Thoracic aorta (tissue), 2 donors: ENCODE measurements around the gene RHEX. TPM values are rescaled to one million over a fixed set of nuclear protein-coding genes. Genes with fewer than 3 reads are reported as not detected.

ENCODE experiments used
- ATAC-seq: fragments of 150-250 bp; one replicate; pipeline ENCODE4 v1.8.0; 2017; ENCODE audit warnings: low read depth; ENCODE audit not compliant: insufficient number of reproducible peaks, low FRiP score
- DNase-seq: peaks from one replicate; pipeline ENCODE4 v3.0.0-alpha.2; 2020; ENCODE audit warnings: low spot score
- H3K27ac ChIP-seq, 2 donors: fragments of 200-600 bp; sonication (generic); 1 replicate in 1 of 2; 2 replicates in 1 of 2; pipeline ENCODE4 v1.5.1; 2016; ENCODE audit warnings: mild to moderate bottlenecking in 2 of 2, moderate library complexity in 2 of 2
- H3K27me3 ChIP-seq: fragments of 200-600 bp; sonication (generic); replicated peaks from 2 replicates; pipeline ENCODE4 v1.6.0; 2016; ENCODE audit warnings: mild to moderate bottlenecking; ENCODE audit not compliant: insufficient read depth
- H3K36me3 ChIP-seq: fragments of 200-600 bp; sonication (generic); one replicate; pipeline ENCODE4 v1.5.1; 2016
- H3K4me1 ChIP-seq, 2 donors: fragments of 200-600 bp; sonication (generic); 1 replicate in 1 of 2; 2 replicates in 1 of 2; pipeline versions ENCODE4 v1.5.1 to v1.6.0; 2016; ENCODE audit warnings: low read depth in 2 of 2, mild to moderate bottlenecking in 1 of 2; ENCODE audit not compliant: control insufficient read depth in 1 of 2
- H3K4me3 ChIP-seq: fragments of 200-600 bp; sonication (generic); 2 replicates; pipeline ENCODE4 v1.5.1; 2016; ENCODE audit warnings: mild to moderate bottlenecking
- H3K9me3 ChIP-seq: fragments of 200-600 bp; sonication (generic); 2 replicates; pipeline ENCODE4 v1.5.1; 2016
- total RNA-seq, 2 donors: library from RNA; depleted of rRNA; stranded (reverse); fragments of >200 nt; gene quantifications; one replicate each; pipeline versions ENCODE4 v1.1.0 to v1.2.3, GENCODE V29; 2016
- TF ChIP-seq, protein P1 (sequence below): fragments of 200-600 bp; sonication (generic); IDR thresholded peaks from one replicate; pipeline ENCODE4 v1.5.1; 2019; ENCODE audit warnings: antibody characterized with exemption

Gene RHEX
- total RNA-seq, 2 donors from 2014 or later, result 6.1 to 36.7 TPM

GRCh38 chr1:206082831-206083695, 30.1 kb downstream of the RHEX start:
- H3K27ac ChIP-seq, result no peak overlapping the region
- no peak for ATAC-seq

DNA sequence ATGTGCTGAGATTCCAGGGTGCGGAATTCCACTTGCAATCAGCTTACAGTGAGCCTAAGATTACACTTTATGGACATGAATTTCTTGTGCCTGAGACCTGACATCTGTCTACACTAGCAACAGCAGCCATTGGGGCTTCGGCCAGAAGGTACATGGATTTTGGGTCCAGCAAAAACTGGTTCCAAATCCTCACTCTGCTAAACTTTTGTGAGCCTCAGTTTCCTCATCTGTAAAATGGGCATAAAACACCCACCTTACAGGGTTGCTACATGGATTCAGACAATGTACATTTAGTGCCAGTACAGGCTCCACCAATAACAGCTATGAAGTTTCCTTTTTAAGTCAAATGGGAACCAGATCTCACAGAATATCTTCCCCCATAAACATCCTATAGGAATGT, 30.8 kb downstream of the RHEX start:
- DNase-seq (no peak), ATAC-seq (no peak)
- Histone ChIP-seq H3K36me3 (no peaks in the 10 kb centered on the region), H3K27me3 (no peaks in the 10 kb centered on the region), H3K9me3 (no peaks in the 10 kb centered on the region), H3K4me1 (no peaks in the 10 kb centered on the region), H3K27ac (no peak overlapping the region), H3K4me3 (no peak overlapping the region)
- TF ChIP-seq, protein P1, sequence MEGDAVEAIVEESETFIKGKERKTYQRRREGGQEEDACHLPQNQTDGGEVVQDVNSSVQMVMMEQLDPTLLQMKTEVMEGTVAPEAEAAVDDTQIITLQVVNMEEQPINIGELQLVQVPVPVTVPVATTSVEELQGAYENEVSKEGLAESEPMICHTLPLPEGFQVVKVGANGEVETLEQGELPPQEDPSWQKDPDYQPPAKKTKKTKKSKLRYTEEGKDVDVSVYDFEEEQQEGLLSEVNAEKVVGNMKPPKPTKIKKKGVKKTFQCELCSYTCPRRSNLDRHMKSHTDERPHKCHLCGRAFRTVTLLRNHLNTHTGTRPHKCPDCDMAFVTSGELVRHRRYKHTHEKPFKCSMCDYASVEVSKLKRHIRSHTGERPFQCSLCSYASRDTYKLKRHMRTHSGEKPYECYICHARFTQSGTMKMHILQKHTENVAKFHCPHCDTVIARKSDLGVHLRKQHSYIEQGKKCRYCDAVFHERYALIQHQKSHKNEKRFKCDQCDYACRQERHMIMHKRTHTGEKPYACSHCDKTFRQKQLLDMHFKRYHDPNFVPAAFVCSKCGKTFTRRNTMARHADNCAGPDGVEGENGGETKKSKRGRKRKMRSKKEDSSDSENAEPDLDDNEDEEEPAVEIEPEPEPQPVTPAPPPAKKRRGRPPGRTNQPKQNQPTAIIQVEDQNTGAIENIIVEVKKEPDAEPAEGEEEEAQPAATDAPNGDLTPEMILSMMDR, result no peak

More at GRCh38 chr1:206082831-206083695, 30.1 kb downstream of the RHEX start:
- Histone ChIP-seq H3K36me3 (no peaks in the 10 kb centered on the region), H3K9me3 (no peaks in the 10 kb centered on the region), H3K27me3 (no peaks in the 10 kb centered on the region), H3K4me3 (no peak overlapping the region), H3K4me1 (no peaks in the 10 kb centered on the region)
- TF ChIP-seq, protein P1, result no peak
- DNase-seq, result no peak

GRCh38 chr1:206087091-206087490, 34.1 kb downstream of the RHEX start:
- Histone ChIP-seq H3K4me1 (no peaks in the 10 kb centered on the region), H3K27ac (no peak overlapping the region), H3K9me3 (no peaks in the 10 kb centered on the region), H3K36me3 (no peaks in the 10 kb centered on the region), H3K27me3 (no peaks in the 10 kb centered on the region), H3K4me3 (no peak overlapping the region)
- ATAC-seq (no peak), DNase-seq (no peak)
- TF ChIP-seq, protein P1, result no peak

DNA sequence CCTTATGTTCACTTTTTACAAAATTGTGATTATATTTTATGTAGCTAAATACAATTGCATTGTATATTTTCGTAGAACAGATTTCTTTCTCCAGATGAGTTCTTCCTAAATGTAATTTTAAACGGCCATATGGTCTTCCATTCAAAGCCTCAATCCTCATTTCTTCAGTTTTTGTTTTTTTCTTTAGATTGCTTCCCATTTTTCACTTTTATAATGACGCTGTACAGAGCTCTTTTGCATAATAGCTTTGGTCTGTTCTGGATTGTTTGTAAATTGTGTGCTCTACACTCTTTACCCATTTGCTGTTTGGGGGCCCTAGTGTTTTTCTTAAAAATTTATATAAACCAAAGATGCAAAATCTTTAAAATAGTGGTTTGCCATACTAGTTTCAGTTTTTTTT, 36.4 kb downstream of the RHEX start:
- H3K27me3 ChIP-seq, result no peaks in the 10 kb centered on the region
- DNase-seq (no peak), ATAC-seq (no peak)

GRCh38 chr1:206094024-206094423, 41.1 kb downstream of the RHEX start:
- Histone ChIP-seq H3K36me3 (no peaks in the 10 kb centered on the region), H3K9me3 (no peaks in the 10 kb centered on the region), H3K27me3 (no peaks in the 10 kb centered on the region), H3K4me1 (no peaks in the 10 kb centered on the region), H3K27ac (no peak overlapping the region), H3K4me3 (no peak overlapping the region)
- TF ChIP-seq, protein P1, result no peak
- no peak for DNase-seq
- no peak for ATAC-seq

More for the DNA sequence above, 36.4 kb downstream of the RHEX start:
- H3K27ac ChIP-seq, result no peak overlapping the region
- no peaks in the 10 kb centered on the region for H3K36me3 ChIP-seq
- TF ChIP-seq, protein P1, result no peak
- H3K9me3 ChIP-seq, result no peaks in the 10 kb centered on the region
- H3K4me3 ChIP-seq, result no peak overlapping the region
- no peaks in the 10 kb centered on the region for H3K4me1 ChIP-seq
